GM18498 (cell line): ENCODE measurements around the gene LGI1.

Source experiments
- ATAC-seq: cut with Tn5 transposase; IDR thresholded peaks from one replicate; pipeline ENCODE4 v1.9.1; 2021; ENCODE audit warnings: mild to moderate bottlenecking, moderate library complexity; ENCODE audit not compliant: unreplicated experiment

Gene LGI1

GRCh38 chr10:93757801-93758507 lies at the start of gene LGI1:
LGI1 (plus strand) TSS chr10:93757936; CDS start chr10:93758145, 209 bp downstream.
- no peak for ATAC-seq

GRCh38 chr10:93710333-93710909 lies 47.3 kb upstream of the LGI1 start:
- no peak for ATAC-seq

GRCh38 chr10:93711891-93712290 lies 45.8 kb upstream of the LGI1 start:
- no peak for ATAC-seq

- no peak for ATAC-seq
Observed at GRCh38 chr10:93712593-93712992, 45.1 kb upstream of the LGI1 start.

- ATAC-seq = peak; percentile 93
Observed at GRCh38 chr10:93715345-93715744, 42.4 kb upstream of the LGI1 start.

- no peak for ATAC-seq
Observed at GRCh38 chr10:93716766-93717165, 41.0 kb upstream of the LGI1 start.

GRCh38 chr10:93718937-93719725 lies 38.6 kb upstream of the LGI1 start:
- peak; percentile 67 for ATAC-seq

GRCh38 chr10:93719901-93720300 lies 37.8 kb upstream of the LGI1 start:
- no peak for ATAC-seq

GRCh38 chr10:93722550-93722949 lies 35.2 kb upstream of the LGI1 start:
- ATAC-seq = no peak

GRCh38 chr10:93723153-93723552 lies 34.6 kb upstream of the LGI1 start:
- no peak for ATAC-seq

- no peak for ATAC-seq
Observed at GRCh38 chr10:93726024-93726423, 31.7 kb upstream of the LGI1 start.

- ATAC-seq = no peak
Observed at GRCh38 chr10:93741367-93741766, 16.4 kb upstream of the LGI1 start.

GRCh38 chr10:93742633-93743349 lies 14.9 kb upstream of the LGI1 start:
- peak; percentile 85 for ATAC-seq

- no peak for ATAC-seq
Observed at GRCh38 chr10:93745408-93746065, 12.2 kb upstream of the LGI1 start.

GRCh38 chr10:93746844-93747284 lies 10.9 kb upstream of the LGI1 start:
- ATAC-seq = no peak

GRCh38 chr10:93749218-93749799 lies 8.4 kb upstream of the LGI1 start:
- ATAC-seq = no peak

GRCh38 chr10:93751124-93751523 lies 6.6 kb upstream of the LGI1 start:
- no peak for ATAC-seq

GRCh38 chr10:93751832-93752231 lies 5.9 kb upstream of the LGI1 start:
- ATAC-seq = no peak

- ATAC-seq = no peak
Observed at GRCh38 chr10:93752761-93753160, 5.0 kb upstream of the LGI1 start.

GRCh38 chr10:93753621-93754250 lies 4.0 kb upstream of the LGI1 start:
- ATAC-seq = no peak
